Hepatocyte (in vitro differentiated cells): ENCODE data around the gene CKAP5.

Experiments used
- CTCF ChIP-seq: fragments of 200-600 bp; sonication (generic); IDR thresholded peaks from 2 replicates; pipeline ENCODE4 v1.5.1; 2016; ENCODE audit warnings: antibody characterized with exemption, mild to moderate bottlenecking; ENCODE audit not compliant: poor library complexity
- EZH2 ChIP-seq: fragments of 200-600 bp; sonication (generic); IDR thresholded peaks from 2 replicates; pipeline ENCODE4 v1.6.1; 2016; ENCODE audit warnings: antibody characterized with exemption, mild to moderate bottlenecking, borderline replicate concordance
- EZH2phosphoT487 ChIP-seq: fragments of 200-600 bp; sonication (generic); IDR thresholded peaks from one replicate; pipeline ENCODE4 v1.6.1; 2018; ENCODE audit warnings: antibody characterized with exemption, mild to moderate bottlenecking, low read depth, moderate library complexity; ENCODE audit not compliant: unreplicated experiment, severe bottlenecking

DNA sequence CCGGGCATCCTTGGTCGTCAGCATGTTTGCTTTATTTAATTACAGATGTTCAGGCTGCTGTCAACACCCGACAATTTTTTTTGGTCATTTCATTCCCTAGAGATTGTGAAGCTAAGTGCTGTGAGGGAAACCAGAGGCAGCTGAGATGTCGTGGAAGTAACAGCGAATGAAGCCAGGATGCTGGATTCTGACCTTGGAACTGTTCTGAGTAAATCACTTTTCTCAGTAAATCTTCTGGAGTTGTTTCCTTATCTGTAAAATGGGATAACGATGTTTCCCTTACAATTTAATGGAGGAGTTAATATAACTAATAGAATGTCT lies 390 bp upstream of the CKAP5 start:
- TF ChIP-seq CTCF (no peak), EZH2 (no peak), EZH2phosphoT487 (no peak)
